GM18519 (cell line): ENCODE results near the gene PPIL1.

ENCODE experiments used
- ATAC-seq: cut with Tn5 transposase; IDR thresholded peaks from one replicate; pipeline ENCODE4 v1.9.1; 2021; ENCODE audit warnings: mild to moderate bottlenecking, moderate library complexity; ENCODE audit not compliant: unreplicated experiment, low FRiP score

The PPIL1 gene

GRCh38 chr6:36857325-36857724 is 17.3 kb downstream of the PPIL1 start:
- no peak for ATAC-seq

- no peak for ATAC-seq
Measured at GRCh38 chr6:36856277-36856676, 18.3 kb downstream of the PPIL1 start.

- no peak for ATAC-seq
Measured at GRCh38 chr6:36855750-36856149, 18.9 kb downstream of the PPIL1 start.

- no peak for ATAC-seq
Measured at GRCh38 chr6:36853325-36853724, 21.3 kb downstream of the PPIL1 start.

- ATAC-seq: no peak
Measured at GRCh38 chr6:36852481-36853147, 22.0 kb downstream of the PPIL1 start.

GRCh38 chr6:36851626-36852025 is 23.0 kb downstream of the PPIL1 start:
- ATAC-seq: no peak

- no peak for ATAC-seq
Measured at GRCh38 chr6:36851149-36851614, 23.4 kb downstream of the PPIL1 start.

GRCh38 chr6:36850021-36850420 is 24.6 kb downstream of the PPIL1 start:
- no peak for ATAC-seq

- no peak for ATAC-seq
Measured at GRCh38 chr6:36848658-36849441, 25.8 kb downstream of the PPIL1 start.

- no peak for ATAC-seq
Measured at GRCh38 chr6:36847991-36848390, 26.6 kb downstream of the PPIL1 start.

GRCh38 chr6:36847152-36847551 is 27.5 kb downstream of the PPIL1 start:
- no peak for ATAC-seq

GRCh38 chr6:36845233-36845632 is 29.4 kb downstream of the PPIL1 start:
- no peak for ATAC-seq

- no peak for ATAC-seq
Measured at GRCh38 chr6:36844232-36845170, 30.1 kb downstream of the PPIL1 start.

- no peak for ATAC-seq
Measured at GRCh38 chr6:36843170-36843569, 31.4 kb downstream of the PPIL1 start.

- no peak for ATAC-seq
Measured at GRCh38 chr6:36841756-36842155, 32.8 kb downstream of the PPIL1 start.

- no peak for ATAC-seq
Measured at GRCh38 chr6:36840432-36841403, 33.9 kb downstream of the PPIL1 start.

- ATAC-seq: no peak
Measured at GRCh38 chr6:36839749-36840431, 34.7 kb downstream of the PPIL1 start.

GRCh38 chr6:36838896-36839748 is 35.5 kb downstream of the PPIL1 start, which contains the start of gene CPNE5:
Gene CPNE5, minus strand, starts transcription at chr6:36839444. Its CDS starts 67 bp downstream, at chr6:36839377.
- ATAC-seq: no peak
